ENCODE measurements around the gene SDF4. TPM values are rescaled to one million over a fixed set of nuclear protein-coding genes. Genes with fewer than 3 reads are reported as not detected.
A peak's percentile ranks its signal among the peaks of the same experiment; 100 is the strongest.

SDF4 gene
- total and polyA plus RNA-seq, 2 of the 8 experiments (the other 6 are each of a cell fraction or from before 2014, with no cell fraction given) = 45.5 to 75.6 TPM

DNA sequence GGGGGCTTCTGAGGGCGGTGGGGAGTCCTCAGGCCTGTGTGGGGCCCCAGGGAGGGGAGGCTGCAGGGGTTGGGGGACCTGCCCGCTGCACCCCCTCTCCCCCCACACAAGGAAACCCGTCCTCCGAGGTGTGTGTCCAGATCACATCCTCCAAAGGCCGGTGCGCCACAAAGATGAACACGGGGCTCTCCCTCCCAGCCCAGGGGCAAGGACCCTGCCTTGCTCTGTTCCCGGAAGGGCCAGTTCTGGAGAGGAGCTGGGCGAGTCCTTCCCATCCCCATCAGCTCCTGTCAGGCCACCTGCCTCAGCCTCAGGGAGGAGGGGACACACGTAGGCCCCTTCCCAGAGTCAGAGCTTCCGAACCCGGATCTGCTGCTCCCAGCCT is 60.6 kb downstream of the SDF4 start:
- H2BK15ac ChIP-seq (ENCODE audit: low read length) = no peak overlapping the region
- ChIA-PET CTCF (ENCODE audit: partially characterized antibody) (interaction anchor here (1.2 to 1.8 kb wide), 3 partner anchors 23 to 48 kb away, joined by 3 to 8 read pairs (median 5); no protein-coding TSS in a partner anchor), POLR2A (ENCODE audit: partially characterized antibody) (no interaction called here)
- H2BK20ac ChIP-seq (ENCODE audit: low read length) = no peak overlapping the region
- no peak overlapping the region for H3K27ac ChIP-seq (ENCODE audit: low read depth, low read length)
- no peak overlapping the region for H3K56ac ChIP-seq (replicated peaks; ENCODE audit: insufficient read length, low read depth, low read length)
- no peak overlapping the region for H3K14ac ChIP-seq (ENCODE audit: insufficient read length)
- no peak for TF ChIP-seq RAD21 (IDR thresholded peaks at IDR 0.05 in 1 of 2, conservative IDR thresholded peaks at IDR 0.05 in 1 of 2; ENCODE audit: low read depth in 2 of 2, low read length in 2 of 2)
- TF ChIP-seq HDAC6 (IDR thresholded peaks at IDR 0.05; ENCODE audit: low read depth, low read length) = no peak
- no peak for TF ChIP-seq RNF2 (IDR thresholded peaks at IDR 0.05; ENCODE audit: borderline replicate concordance, low read depth, low read length, missing control alignments, poor library complexity, severe bottlenecking)
- TF ChIP-seq NANOG (IDR thresholded peaks at IDR 0.05; ENCODE audit: insufficient read depth, low read depth, low read length, poor library complexity, severe bottlenecking) = no peak
- TF ChIP-seq GABPA (IDR thresholded peaks at IDR 0.05; ENCODE audit: borderline replicate concordance, insufficient read depth, low read length) = no peak
- no peak for TF ChIP-seq SUZ12 (IDR thresholded peaks at IDR 0.05; ENCODE audit: low read length)
- TF ChIP-seq CBX5 (IDR thresholded peaks at IDR 0.05; ENCODE audit: low read depth, low read length) = no peak
- no peak for TF ChIP-seq TBP (IDR thresholded peaks at IDR 0.05; ENCODE audit: low read depth, low read length)
- no peak for TF ChIP-seq EZH2 (IDR thresholded peaks at IDR 0.05; ENCODE audit: low read depth, low read length, severe bottlenecking)
- no peak for TF ChIP-seq CBX8 (IDR thresholded peaks at IDR 0.05; ENCODE audit: borderline replicate concordance, low read depth, low read length)
- TF ChIP-seq SRF (IDR thresholded peaks at IDR 0.05; ENCODE audit: low read depth, low read length) = no peak
- peaks cover 0 to 8% (median 6%) of the 10 kb centered on the region in 4 experiments; a peak in 4 of 7 replicates for H3K27me3 ChIP-seq (replicated peaks in 1 of 4; ENCODE audit: control insufficient read depth in 3 of 4, extremely low read depth in 1 of 4, insufficient read depth in 3 of 4, low read length in 3 of 4)
- H4K5ac ChIP-seq (ENCODE audit: insufficient read length, low read depth, low read length) = no peak overlapping the region
- no peaks in the 10 kb centered on the region for H3K79me1 ChIP-seq (ENCODE audit: low read depth, low read length)
- no peak overlapping the region for H3K23ac ChIP-seq (ENCODE audit: insufficient read length)
- H2AFZ ChIP-seq (ENCODE audit: low read length) = no peak overlapping the region
- H3K23me2 ChIP-seq (ENCODE audit: low read depth, low read length) = no peaks in the 10 kb centered on the region
- H3K79me2 ChIP-seq (ENCODE audit: control insufficient read depth in 1 of 2, insufficient read depth in 2 of 2, low read length in 2 of 2) = no peaks in the 10 kb centered on the region
- no peak overlapping the region for H3K4me2 ChIP-seq (ENCODE audit: insufficient read depth in 1 of 2, low read depth in 2 of 2, low read length in 2 of 2)
- H3K4me1 ChIP-seq (replicated peaks in 1 of 4; ENCODE audit: control insufficient read depth in 3 of 4, insufficient read depth in 4 of 4, low read length in 3 of 4) = peaks cover 0 to 23% (median 11%) of the 10 kb centered on the region in 4 experiments; a peak in 6 of 7 replicates
- 0 out of 2 replicates have a peak overlapping the region, but pooled peaks have one; percentile 17 for H2BK12ac ChIP-seq (ENCODE audit: low read depth, low read length)
- H3K36me3 ChIP-seq (ENCODE audit: control insufficient read depth in 2 of 4, insufficient read depth in 4 of 4, low read length in 3 of 4) = no peaks in the 10 kb centered on the region
- 0 out of 2 replicates have a peak overlapping the region, but pooled peaks have one; percentile 31 for H4K8ac ChIP-seq (ENCODE audit: extremely low read depth, insufficient read depth, low read length)
- no peak overlapping the region for H3K4me3 ChIP-seq (ENCODE audit: extremely low read depth in 1 of 4, insufficient read depth in 2 of 4, low read depth in 3 of 4, low read length in 4 of 4)
- WGBS, 2 experiments (ENCODE audit: extremely low coverage in 1 of 2, insufficient coverage in 1 of 2, insufficient read length in 1 of 2, insufficient replicate concordance in 2 of 2, low coverage in 1 of 2, low lambda C conversion rate in 2 of 2, missing lambda C conversion rate in 1 of 2) = 80% methylated on average over 3 of the region's 12 CpGs; no CpG with 5 or more reads in 1 of the 2 experiments
- peaks cover 4 to 5% of the 10 kb centered on the region in 2 experiments; a peak in 1 of 4 replicates for H3K9me3 ChIP-seq (ENCODE audit: insufficient read depth in 2 of 2, low read depth in 1 of 2, low read length in 1 of 2)
- H4K91ac ChIP-seq (replicated peaks; ENCODE audit: insufficient read length, low read length) = no peak overlapping the region
- H4K20me1 ChIP-seq (replicated peaks in 1 of 2; ENCODE audit: control insufficient read depth in 1 of 2, insufficient read depth in 2 of 2, low read length in 2 of 2) = peaks cover 0 to 1% of the 10 kb centered on the region in 2 experiments
- no peak overlapping the region for H3K18ac ChIP-seq (ENCODE audit: extremely low read depth, low read length)
- no peak overlapping the region for H3K9ac ChIP-seq (replicated peaks in 1 of 4; ENCODE audit: extremely low read depth in 1 of 4, low read depth in 3 of 4, low read length in 3 of 4)
- no peak overlapping the region for H2AK5ac ChIP-seq (ENCODE audit: low read depth, low read length)
- no peak overlapping the region for H2BK5ac ChIP-seq (ENCODE audit: low read depth, low read length)
- FAIRE-seq (no peak), DNase-seq (ENCODE audit: low read depth in 1 of 2, low spot score in 2 of 2) (peak in 1 of 2 experiments; percentile 49)
- no peak overlapping the region for H3K4ac ChIP-seq (replicated peaks; ENCODE audit: insufficient read length, low read depth, low read length)
- H2BK120ac ChIP-seq (replicated peaks; ENCODE audit: low read depth, low read length) = no peak overlapping the region

Measured in H1 (cell line).